Measurements from ENCODE around the gene TADA2B.
A peak's percentile ranks its signal among the peaks of the same experiment; 100 is the strongest.

Gene TADA2B, protein sequence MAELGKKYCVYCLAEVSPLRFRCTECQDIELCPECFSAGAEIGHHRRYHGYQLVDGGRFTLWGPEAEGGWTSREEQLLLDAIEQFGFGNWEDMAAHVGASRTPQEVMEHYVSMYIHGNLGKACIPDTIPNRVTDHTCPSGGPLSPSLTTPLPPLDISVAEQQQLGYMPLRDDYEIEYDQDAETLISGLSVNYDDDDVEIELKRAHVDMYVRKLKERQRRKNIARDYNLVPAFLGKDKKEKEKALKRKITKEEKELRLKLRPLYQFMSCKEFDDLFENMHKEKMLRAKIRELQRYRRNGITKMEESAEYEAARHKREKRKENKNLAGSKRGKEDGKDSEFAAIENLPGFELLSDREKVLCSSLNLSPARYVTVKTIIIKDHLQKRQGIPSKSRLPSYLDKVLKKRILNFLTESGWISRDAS

DNA sequence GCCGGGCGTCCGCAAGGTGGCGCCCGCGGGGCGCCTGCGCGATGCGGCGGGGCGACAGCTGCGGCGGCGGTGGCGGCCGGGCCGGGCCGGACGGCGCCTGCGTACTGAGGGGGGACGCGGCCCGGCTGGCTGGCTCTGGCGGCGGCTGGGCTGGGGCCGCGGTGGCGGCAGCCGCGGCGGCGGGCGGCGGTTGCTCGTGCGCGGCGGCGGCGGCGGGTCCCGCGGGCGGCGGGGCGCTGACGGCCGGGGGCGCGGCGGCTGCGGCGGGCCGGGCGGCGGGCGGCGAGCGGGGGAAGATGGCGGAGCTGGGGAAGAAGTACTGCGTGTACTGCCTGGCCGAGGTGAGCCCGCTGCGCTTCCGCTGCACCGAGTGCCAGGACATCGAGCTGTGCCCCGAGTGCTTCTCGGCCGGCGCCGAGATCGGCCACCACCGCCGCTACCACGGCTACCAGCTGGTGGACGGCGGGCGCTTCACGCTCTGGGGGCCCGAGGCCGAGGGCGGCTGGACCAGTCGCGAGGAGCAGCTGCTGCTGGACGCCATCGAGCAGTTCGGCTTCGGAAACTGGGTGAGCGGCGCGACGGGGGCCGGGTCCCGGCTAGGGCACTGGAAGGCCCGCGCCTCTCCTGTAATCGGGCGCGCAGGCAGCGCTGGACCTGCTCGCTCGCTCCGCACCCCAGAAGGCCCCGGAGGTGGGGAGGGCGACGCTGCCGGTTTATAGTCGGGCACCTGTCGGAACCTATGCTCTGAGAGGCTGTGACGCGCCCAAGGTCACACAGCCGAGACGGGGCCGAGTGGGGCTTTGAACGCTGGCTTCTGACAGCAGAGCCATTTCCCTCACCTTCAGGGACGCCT lies at the start of gene TADA2B:
TADA2B (plus strand) TSS at position 89 of the 853 bp plus-strand sequence; CDS start at position 297, 208 bp downstream.
- DNase-seq (ENCODE audit: extremely low read depth in 1 of 2, low read depth in 1 of 2) = peak; percentile 13 to 25

DNA sequence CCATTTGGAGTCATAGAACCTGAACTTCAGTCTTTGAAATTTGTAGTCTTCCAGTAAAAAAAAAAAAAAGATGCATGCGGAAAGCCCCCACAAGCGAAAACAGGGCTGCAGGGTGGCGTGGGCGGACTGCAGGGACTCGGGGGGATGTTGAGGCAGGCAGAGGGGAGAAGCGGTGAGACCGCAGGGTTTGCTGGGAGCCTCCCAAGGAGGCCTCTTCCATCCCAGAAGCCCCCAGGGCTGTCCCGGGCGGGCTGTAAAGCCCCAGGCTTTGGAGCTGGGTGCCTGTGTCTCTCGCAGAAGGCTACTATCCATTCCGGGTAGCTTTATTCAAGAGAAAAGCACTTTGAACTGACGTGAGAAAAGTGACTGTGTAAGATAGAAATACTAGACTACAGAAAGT lies 46.7 kb upstream of the TADA2B start:
- DNase-seq (ENCODE audit: extremely low read depth in 1 of 2, low read depth in 1 of 2) = no peak

DNA sequence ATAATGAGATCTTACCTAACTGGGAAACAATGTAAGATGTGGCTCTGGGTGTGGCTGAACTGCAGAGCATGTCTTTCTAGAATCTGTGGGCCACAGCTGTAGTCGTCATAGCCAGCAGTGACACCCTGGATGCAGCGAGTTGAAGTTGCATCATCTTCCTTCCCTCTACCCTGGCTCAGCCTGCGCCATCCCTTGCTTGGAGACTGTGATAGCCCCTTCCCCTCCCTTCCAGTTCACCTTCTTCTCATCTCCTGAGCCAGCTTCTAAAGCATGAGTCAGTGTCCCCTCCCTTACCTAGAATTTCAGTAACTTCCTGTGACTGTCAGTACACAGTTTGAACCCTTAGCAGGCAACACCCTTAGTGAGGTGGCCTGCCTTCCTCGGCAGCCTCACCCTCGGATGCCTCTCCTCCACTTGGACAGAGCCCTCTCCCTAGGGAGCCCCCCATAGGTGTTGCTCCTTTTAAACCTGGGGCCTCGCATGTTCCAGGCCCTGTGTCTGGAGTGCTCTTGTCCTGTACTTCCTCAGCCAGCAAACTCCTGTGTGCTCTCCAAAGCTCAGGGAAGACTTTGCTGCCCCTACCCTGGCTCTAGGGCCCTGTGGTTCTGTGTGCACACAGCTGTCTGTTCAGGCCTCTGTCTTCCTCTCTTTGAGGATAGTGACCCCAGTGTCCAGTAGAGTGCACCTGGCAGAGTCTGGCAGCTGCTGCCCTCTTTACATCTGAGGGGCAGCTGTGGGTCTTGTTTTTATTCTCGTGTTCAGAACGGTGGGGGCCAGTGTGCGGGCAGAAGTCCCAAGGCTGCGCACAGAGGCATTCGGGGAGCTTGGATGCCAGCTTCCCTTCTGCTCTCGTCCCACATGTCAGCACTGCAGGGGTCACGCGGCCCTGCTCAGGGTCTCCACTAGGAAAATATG lies 43.7 kb upstream of the TADA2B start:
- DNase-seq (ENCODE audit: extremely low read depth in 1 of 2, low read depth in 1 of 2) = no peak

DNA sequence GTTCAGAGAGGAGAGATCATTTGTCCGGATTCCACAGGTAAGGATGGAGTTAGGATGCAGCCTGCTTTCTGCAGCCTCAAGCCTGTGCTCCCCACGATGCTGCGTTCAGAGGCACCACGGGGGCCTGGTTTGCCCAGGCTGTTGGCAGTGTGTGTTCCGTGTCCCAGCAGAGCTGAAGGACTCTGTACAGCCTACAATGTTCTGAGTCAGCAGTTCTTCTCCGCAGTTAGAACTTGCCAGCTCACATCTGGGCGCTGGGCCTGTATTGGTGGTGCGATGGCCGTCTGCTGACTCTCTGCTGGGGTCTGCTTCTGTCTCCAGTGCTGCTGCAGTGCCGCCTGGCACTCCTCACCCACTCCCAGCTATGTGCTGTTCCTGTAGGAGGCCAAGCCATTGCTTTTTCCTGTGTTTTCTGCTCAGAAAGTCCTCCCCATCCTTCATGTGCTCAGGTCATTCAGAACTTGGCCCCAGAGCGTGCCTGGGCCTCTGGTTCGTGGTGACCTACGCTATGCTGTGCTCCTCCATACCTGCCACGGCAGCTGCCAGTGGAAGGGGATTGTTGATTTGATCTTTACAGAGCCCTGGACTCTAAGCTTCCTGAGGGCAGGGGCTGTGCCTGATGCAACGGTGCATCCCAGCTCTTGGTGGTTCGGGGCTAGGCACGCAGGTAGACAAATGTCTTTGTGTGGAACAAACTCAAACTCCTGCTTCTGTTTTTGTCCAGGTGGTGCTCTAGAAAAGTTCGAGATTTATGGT lies 42.6 kb upstream of the TADA2B start:
- no peak for DNase-seq (ENCODE audit: extremely low read depth in 1 of 2, low read depth in 1 of 2)

DNA sequence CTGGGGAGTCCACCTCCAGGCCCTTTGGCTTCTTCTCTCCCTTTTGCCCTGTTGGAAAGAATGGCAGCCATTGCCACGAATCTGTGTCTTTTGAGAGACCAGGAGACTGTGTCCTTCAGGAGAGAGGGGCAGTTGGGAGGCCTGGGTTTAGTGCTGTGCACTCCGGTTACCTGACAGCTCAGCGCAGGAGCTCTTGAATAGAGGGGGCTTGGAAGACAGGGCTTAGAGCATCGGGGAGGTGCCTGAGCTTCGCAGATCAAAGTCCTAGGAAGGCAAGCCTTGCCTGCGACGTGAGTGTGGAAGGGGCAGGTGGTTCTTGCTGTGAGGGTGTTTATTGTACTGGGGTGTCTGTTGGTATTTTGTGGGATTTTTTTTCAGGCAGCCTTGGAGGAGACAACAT lies 41.9 kb upstream of the TADA2B start:
- no peak for DNase-seq (ENCODE audit: extremely low read depth in 1 of 2, low read depth in 1 of 2)

DNA sequence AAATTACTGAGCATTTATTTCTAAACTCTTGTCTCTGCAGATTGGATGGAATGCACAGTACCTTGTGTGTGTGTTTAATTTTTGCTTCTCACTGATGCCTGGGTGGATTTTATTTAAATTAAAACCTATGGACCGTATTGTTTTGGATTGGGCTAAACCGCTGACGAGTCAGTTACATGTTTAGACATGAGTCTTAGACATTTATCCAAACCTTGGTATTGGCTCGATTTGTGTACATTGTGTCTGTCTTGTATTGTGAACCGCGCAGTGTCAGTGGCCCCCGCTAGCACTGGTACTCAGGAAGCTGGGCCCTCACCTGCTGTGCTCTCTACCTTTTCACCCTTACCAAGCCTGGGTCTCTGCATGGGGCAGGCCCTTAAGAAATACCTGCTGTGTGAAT lies 40.8 kb upstream of the TADA2B start:
- DNase-seq (ENCODE audit: extremely low read depth in 1 of 2, low read depth in 1 of 2) = no peak

DNA sequence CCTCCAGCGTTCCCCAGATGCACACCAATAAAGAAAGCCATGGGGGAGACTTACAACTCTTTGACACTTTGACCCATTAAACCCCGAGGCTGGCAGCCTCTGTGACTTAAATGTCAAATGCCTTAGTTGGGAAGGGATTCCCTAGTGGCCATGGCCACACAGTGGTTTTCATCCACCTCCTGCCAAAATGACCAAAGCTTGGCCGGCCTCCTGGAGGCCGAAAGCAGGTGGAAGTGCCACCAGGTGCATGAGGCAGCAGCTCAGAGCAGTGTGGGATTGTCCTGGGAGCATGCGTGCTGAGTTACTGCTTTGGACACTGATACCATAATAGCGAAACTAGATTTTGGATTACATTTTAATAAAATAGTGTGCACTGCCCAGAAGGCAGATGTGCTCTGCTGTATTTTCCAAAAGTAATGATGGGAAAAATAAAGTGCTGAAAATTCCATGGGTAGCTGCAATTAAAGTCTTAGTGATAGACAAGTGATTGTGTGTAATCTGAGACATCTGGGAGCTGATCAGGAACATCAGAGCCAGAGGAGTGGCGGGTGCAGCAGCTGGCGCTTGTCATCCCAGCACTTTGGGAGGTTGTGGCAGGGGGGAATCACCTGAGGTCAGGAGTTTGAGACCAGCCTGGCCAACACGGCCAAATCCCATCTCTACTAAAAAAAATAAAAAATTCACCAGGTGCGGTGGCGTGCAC lies 39.8 kb upstream of the TADA2B start:
- no peak for DNase-seq (ENCODE audit: extremely low read depth in 1 of 2, low read depth in 1 of 2)

DNA sequence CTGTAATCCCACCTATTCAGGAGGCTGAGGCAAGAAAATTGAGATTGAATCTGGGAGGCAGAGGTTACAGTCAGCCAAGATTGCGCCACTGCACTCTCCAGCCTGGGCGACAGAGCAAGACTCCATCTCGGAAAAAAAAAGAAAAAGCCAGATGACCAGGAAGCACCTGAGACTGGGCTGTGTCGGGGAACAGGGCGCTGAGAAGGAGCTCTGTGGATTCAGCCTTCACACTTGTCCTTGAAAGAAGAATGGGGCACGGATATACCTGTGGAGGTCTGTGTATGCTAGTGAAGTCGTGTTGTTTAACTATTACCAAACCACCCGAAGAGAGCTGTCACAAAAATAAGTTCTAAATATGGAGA lies 39.3 kb upstream of the TADA2B start:
- DNase-seq (ENCODE audit: extremely low read depth in 1 of 2, low read depth in 1 of 2) = no peak

DNA sequence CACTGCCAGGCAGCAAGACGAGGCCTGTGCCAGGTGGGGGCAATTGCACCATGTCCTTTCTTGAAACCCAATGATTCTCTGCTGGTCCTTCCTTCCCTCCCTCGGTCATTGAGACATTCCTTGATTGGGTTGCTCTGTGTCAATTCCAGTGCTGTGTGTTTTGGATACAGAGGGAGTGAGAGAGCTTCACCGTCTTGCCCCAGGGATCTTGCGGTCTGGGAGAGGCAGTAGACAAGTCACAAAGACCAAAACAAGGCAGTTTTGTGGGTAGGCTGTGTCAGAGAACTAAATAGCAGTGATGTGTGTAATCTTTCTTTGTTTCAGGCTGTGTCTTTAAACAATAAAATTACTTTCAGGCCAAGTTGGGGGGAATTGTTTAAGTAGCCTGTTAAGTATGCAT lies 38.8 kb upstream of the TADA2B start:
- DNase-seq (ENCODE audit: extremely low read depth in 1 of 2, low read depth in 1 of 2) = no peak

DNA sequence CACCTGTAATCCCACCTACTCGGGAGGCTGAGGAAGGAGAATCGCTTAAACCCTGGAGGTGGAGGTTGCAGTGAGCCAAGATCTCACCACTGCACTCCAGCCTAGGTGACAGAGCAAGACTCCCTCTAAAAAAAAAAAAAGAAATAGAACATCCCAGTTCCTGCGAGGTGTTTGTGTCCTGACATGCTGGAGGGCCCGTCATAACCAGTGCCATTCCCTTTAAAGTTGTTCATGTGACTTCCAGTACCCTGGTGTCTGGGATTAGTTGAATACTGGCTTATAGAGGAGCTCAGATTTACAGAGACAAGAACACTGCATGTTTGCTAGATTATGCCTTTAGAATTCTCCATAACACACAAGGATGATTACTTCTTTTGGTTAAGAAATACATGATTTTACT lies 37.6 kb upstream of the TADA2B start:
- no peak for DNase-seq (ENCODE audit: extremely low read depth in 1 of 2, low read depth in 1 of 2)

DNA sequence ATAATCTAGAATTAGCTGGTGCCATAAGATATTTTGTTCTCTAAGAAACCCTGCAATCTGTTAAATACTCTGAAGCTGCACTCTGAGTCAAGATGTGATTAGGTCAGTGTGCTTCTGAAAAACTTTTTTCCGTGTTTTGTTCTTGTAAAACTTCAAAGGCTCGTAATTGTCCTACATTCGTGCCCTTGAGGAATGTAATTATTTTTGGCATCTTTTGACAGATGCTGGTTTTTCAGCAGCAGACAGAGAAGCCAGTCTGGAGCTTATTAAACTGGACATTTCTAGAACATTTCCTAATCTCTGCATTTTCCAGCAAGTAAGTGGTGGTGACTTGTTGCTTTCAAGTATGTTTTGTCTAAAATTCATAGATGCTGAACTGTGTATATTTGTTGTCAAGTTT lies 36.8 kb upstream of the TADA2B start:
- DNase-seq (ENCODE audit: extremely low read depth in 1 of 2, low read depth in 1 of 2) = no peak

DNA sequence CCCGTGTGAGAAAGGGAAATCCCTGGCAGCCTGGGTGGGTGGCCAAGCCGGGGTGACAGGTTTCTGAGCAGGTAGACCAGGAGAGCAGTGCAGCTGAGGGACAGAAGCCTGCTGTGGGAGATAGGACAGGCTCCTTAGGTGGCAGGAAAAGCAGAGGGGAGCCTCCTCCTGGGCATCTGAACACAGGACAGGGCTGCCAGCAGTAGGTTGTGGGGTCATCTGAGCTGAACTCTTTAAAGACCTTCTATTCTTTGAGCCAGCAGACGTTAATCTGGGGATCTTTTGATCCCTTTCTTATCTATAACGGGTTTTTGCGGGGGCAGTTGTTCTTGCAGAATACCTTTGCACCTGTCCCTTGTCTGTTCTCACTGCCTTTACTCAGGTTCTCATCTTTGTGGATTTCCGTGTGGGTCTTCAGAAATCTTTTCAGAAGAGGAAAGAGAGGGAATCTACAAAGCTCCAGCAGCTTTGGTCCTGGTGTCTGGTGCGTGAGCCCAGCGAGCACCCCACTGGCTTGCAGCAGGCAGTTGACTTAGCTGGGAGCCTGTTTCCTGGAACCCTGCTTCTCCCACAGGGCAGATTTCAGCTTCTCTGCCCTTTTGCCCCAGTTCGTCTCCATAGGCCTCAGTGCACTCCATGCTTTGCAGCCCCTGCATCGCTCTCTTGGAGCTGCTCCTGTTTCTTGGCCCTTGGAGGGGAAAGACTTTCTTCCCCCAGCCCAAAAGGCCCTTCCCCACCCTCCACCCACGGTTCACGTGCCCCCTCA lies 35.8 kb upstream of the TADA2B start:
- DNase-seq (ENCODE audit: extremely low read depth in 1 of 2, low read depth in 1 of 2) = no peak

DNA sequence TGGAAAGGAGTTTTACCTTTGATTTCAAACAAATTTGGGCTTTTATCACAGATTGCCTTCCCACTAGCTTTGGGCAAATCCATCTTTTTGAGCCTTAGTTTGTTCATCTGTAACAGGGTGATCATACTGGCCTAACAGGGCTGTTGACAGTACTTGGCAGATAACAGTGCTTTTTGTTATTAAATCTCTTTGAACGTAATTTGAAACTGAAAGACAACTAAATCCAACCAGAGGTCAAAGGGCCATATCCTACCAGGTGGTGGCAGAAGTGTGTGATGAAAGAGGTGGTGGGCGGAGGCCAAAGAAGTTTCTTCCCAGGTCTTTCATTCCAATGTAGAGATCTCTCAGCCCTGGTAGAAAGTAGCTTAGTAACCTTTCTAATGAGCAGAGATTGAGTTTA lies 35.2 kb upstream of the TADA2B start:
- DNase-seq (ENCODE audit: extremely low read depth in 1 of 2, low read depth in 1 of 2) = no peak

DNA sequence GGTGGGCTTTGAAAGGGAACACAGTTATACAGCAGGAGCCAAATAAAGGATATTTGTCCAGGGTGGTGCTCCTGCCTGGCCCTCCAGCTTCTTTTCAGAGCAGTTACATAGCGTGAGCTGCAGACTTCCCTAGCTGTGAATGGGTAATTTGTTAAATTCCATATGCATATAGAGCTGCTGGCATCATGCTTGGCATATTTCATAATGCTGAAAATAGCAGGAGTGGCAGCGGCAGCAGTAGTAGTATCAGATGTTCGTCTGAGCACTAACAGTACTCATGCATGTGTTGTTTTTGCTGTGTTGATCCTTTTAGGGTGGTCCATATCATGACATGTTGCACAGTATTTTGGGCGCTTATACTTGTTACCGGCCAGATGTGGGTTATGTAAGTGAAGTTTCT lies 33.6 kb upstream of the TADA2B start:
- DNase-seq (ENCODE audit: extremely low read depth in 1 of 2, low read depth in 1 of 2) = no peak

DNA sequence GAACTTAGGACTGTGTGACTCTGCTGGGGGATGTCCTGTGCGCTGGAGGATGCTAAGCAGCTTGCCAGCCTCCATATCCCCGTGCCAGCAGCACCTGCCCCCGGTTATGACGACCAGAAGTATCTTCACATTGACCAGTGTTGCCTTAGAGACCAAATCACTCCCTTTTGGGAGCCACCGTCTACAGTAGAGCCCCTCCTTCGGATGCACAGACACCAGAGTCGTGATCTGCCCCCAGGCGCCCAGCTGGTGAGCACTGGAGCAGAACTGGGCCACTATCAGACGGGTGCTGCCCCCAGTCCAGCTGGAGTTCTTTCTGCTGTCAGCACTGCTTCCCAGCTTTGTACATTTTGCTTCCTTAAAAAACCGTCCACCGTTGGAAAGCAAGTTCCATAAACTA lies 30.0 kb upstream of the TADA2B start:
- no peak for DNase-seq (ENCODE audit: extremely low read depth in 1 of 2, low read depth in 1 of 2)

DNA sequence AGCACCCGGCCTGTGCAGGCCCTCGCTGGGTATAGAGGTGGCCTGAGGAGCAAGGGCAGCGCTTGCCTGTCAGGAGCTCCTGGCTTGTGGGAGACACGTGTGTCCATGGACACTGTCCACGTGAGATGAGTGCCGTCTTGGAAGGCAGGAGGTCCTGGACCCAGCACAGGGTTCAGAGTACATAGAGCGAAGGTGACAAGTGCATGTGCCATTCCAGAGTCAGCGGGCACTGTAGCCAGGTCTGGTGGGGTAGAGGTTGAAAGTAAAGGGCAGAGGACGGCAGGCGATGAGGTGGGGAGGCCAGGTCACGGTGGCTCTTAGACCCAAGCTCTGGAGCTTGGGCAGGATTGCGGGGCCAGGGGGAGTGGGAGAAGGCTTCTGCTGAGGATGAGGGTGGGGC lies 28.4 kb upstream of the TADA2B start:
- DNase-seq (ENCODE audit: extremely low read depth in 1 of 2, low read depth in 1 of 2) = no peak

DNA sequence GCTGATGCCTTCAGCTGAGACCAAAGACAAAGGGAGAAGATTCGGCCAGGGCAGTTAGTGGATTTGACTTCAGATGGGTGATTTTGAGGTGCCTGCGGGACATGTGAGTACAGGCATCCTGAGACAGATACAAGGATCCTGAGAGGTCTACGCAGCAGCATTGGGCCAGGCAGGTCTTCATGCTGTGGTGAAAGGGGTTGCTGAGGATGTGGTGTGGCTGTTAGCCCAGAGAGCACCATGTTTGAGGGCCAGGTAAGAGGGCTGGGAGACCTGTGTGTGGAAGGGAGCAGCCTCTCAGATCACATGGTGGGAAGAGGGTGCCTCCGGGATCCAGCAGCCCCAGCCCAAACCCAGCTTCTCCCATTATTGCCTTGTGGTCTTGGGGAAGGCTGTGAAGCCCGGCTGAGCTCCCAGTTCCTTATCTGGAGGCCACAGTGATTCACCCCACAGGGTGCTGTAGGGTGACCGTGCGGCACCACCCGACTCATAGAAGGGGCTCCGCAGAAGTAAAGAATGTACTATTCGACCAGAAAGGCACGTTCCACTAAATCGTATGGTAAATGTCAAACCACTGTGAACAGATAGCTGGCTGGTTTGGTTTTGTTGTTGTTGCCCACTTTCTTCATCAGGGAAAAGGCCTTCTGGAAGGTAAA lies 27.7 kb upstream of the TADA2B start:
- DNase-seq (ENCODE audit: extremely low read depth in 1 of 2, low read depth in 1 of 2) = no peak

DNA sequence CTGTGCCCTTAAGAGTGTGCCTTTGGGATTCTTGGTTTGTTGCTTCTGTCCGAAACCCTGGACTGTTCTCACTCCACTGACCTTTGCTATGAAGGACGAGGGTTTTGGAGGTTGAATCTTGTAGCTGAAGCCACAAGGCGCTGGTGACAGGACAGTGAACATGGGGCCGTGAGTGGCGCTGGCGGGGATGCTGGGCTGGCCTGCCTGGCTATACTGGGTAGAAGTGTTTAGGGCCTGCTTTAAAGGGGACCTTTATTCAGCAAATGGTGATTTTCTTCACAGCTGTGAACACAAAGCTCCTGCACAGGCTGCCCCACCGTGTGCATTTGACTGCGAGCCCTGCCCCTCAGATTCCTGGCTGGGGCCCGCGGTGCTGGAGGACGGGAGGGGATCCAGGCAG lies 27.1 kb upstream of the TADA2B start:
- DNase-seq (ENCODE audit: extremely low read depth in 1 of 2, low read depth in 1 of 2) = no peak

DNA sequence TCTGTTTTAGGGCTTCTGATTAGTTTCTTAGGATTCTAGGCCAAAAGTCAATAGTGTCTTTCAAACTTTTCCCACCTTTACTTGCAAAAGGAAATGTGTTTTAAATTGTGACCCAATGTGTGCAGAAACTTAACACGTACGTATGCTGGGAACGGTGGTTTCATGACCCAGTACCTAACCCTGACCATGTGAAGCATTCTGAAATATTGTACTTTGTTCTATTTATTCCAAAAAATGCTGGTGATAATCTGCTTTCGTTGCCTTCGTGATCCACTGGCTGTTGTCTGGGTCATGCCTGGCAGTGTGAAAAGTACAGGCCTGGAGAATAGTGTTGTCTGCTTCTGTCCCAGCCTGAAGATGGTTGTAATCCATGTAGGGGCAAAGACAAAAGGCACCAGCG lies 26.7 kb upstream of the TADA2B start:
- DNase-seq (ENCODE audit: extremely low read depth in 1 of 2, low read depth in 1 of 2) = no peak
